ENCODE data around the gene INTS3.

Gene INTS3

DNA sequence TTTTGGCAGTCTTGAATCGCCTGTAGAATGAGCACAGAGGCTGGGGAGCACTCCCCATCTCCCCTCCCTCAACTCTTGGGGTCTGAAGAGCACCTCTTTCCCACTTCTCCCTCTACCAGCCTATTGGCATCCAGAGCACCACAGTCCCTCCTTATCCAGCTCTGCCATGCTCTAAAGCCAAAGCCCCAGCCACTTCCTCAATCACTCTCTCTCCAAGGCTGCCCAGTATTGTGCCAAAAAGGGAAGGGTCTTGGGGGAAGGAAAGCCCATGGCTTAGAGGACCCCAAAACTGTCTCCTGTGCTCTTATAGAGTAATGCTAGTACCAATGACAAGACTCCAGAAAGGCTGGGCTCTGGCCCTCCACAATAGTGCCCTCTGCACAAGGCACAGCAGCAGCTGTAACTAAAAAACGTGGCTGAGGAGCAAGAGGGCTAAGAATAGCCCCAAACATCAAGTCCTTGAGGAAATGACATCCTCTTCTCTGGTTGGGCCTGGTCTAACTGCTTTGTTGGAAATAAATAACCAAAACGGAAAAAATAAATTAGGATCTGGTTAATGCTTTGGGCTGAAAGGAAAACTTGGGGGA, 75.7 kb downstream of the INTS3 start:
- intact Hi-C loops (cut with DNase I): no loop called here
- peak in 1 of 10 donors; percentile 38 for DNase-seq

DNA sequence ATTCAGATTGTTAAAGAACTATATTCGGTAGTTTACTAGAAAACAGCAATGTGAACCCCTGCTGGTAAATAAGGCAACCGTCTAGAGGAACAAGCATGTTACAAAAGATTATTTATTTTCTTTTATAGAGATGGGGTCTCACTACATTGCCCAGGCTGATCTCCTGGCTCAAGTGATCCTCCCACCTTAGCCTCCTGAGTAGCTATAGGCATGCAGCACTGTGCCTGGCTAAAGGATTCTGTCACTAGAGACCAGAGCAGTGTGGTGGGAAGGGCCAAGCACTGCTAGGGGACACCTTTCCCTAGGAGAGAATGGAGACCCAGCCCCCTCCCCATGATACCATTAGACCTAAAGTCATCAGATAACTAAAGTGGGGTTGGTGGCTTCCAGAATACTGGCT, 76.3 kb downstream of the INTS3 start:
- intact Hi-C loops (cut with DNase I): no loop called here

DNA sequence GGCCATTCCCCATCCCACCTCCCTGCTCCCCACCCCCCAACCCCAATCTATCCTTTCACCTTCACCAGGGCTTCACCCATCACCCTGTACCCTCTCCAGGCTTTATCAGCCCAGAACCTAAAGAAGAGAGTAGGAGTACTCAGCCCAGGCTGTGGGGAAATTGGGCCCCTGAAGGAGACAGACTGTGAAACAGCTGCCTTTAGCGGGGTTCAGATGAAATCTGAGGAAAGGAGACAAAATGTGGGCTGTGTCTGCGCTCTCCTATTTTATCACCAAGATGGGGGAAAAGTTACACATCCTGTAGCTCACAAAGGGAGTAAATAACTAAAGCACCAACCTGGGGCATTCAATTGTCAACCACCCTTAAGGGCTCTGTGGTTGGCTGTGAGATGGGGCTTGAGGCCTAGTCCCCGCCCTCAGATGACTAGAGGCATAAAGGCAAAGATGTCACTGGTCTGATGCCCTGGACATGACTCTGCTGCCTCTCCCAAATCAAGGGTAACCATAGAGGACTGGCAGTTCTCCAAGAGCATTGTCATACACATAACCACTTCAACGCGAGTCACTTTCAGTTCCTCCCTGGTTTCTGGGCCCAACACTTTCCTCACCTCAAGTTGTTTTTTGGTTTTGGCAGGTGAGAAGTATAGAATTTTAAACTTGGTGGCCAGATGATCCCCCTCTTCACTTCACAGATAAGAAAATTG, 77.3 kb downstream of the INTS3 start:
- intact Hi-C loops (cut with DNase I): no loop called here
- DNase-seq: peak in 1 of 10 donors; percentile 9

More for the DNA sequence above, 76.3 kb downstream of the INTS3 start:
- DNase-seq: no peak

DNA sequence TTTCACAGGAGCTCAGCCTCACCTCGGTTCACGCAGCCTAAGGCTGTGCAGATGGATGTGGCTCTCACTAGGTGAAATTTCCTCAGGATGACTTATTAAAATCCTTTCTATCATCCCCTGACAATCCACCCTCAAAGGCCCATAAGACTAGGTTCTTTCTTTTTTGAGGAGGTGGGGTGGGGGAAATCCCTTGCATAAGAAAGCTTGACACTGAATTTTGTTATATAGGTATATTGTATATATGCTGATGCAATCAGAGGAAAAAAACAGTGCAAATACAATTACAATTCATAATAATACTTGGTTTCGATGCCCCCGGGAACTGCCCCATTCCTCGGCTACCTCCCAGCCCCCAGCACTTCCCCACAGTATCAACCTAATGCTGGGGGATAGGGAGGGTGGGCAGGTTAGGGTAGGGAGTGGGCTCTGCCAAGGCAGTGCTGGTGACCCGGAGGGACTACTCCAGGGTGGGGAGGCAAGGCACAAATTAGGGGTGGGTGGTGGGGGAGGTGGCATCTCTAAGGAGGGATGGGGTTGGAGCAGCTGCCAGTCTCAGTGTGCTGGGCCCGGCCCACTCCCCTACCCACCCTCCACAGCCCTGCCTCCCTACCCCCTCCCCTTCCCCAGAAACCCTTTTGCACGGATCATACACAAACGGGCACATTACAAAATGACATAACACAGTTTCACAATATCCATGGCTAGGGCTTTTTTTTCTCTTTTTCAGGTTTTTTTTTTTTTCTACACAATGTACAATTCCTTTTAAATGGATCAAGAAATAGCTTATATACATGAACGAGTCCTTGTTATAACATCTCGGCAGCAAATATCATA, 78.3 kb downstream of the INTS3 start:
- DNase-seq: peak in 1 of 10 donors; percentile 11
- intact Hi-C loops (cut with DNase I): no loop called here

DNA sequence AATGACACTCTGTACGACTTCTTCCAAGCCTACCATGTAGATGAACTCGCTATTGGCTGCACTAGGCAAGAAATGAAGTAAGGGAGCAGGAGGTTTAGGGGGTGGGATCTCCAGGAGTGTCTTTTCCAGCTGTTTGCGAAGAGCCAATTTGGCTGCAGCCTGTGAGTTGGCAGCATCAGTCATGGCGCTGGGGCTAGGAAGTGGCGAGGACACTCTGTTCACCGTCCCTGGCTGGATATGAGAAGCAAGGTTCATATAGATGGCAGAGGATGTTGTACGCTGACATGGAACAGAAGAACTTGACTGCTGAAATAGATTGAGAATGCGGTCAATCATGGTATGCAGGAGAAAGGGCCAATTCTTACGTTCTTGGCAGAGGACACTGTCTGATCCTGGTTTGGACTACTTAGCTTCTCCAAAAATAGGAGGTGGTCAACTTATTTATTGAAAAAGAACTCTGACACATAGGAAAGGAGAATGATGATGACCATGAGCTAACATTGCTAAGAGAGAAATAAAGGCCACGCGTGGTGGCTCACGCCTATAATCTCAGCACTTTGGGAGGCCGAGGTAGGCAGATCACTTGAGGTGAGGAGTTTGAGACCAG, 88.5 kb downstream of the INTS3 start:
- intact Hi-C loops (cut with DNase I): no loop called here
- DNase-seq: peak in 1 of 10 donors; percentile 18

DNA sequence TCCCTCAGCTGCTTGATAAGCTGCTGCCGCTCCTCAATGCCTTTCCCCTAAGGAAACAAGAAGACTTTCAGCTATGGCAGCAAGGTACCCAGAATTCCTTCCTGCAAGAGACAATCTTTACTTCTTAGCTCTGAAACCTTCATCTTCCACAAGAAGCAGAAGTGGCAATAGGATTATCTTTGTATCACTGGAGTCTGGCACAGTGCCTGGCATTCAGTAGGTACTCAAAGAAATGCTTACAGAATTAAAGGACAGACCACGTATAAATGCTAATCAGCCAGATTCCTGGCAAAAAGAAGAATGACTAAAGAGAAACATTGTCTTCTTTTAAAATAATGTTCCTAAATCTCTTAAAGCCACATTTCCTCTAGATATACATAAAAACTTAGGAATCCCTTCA, 91.0 kb downstream of the INTS3 start:
- intact Hi-C loops (cut with DNase I): no loop called here
- no peak for DNase-seq
